Neural cell (in vitro differentiated cells): ENCODE results near the gene WFS1.

Experiments used
- EP300 ChIP-seq: fragments of 450-650 bp; conservative IDR thresholded peaks from 2 replicates; pipeline ENCODE4 v1.6.1; 2014; ENCODE audit warnings: antibody characterized with exemption, mild to moderate bottlenecking, moderate library complexity; ENCODE audit not compliant: poor library complexity, severe bottlenecking
- EZH2 ChIP-seq: fragments of 200-600, 300-800 bp; shearing (Covaris generic), sonication (generic); IDR thresholded peaks from 2 replicates; pipeline ENCODE4 v1.6.1; 2014; ENCODE audit warnings: antibody characterized with exemption, low read length, borderline replicate concordance, mild to moderate bottlenecking; ENCODE audit not compliant: insufficient read depth, poor library complexity, severe bottlenecking
- POLR2AphosphoS5 ChIP-seq: IDR thresholded peaks from 2 replicates; pipeline ENCODE4 v1.6.1; 2012
- RAD21 ChIP-seq: fragments of 450-650 bp; conservative IDR thresholded peaks from 2 replicates; pipeline ENCODE4 v1.6.1; 2014; ENCODE audit warnings: antibody characterized with exemption, mild to moderate bottlenecking, moderate library complexity
- TF ChIP-seq, protein P1 (sequence below): fragments of 450-650 bp; IDR thresholded peaks from 2 replicates; pipeline ENCODE4 v1.5.1; 2014; ENCODE audit warnings: antibody characterized with exemption, mild to moderate bottlenecking, moderate library complexity; ENCODE audit not compliant: poor library complexity, severe bottlenecking

DNA sequence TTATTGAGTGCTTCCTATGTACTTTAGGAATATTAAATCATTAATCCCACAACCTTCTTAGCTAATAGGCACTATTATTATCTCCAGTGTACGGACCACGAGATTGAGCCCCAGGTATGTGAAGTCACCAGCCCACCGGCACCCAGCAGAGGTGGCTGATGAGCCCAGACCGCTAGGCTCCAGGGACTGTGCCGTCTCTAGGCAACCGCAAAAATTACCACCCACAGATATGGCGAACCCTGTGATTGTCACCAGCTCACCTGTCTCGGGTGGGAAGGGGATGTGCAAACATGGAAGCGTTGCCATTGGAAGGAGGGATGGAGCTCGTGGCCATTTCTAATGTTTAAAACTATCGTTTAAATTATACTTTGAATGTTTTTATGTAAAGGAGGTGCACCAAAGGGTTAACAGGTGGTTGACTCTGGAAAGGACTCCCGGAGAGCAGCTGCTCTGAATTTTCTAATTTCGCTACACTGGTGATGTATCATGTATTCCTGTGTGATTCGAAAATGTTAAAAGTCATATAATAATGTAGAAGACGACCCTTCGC lies 48.3 kb upstream of the WFS1 start:
- TF ChIP-seq POLR2AphosphoS5 (peak; percentile 64), EZH2 (no peak), EP300 (peak; percentile 24), RAD21 (no peak)
- TF ChIP-seq, protein P1, sequence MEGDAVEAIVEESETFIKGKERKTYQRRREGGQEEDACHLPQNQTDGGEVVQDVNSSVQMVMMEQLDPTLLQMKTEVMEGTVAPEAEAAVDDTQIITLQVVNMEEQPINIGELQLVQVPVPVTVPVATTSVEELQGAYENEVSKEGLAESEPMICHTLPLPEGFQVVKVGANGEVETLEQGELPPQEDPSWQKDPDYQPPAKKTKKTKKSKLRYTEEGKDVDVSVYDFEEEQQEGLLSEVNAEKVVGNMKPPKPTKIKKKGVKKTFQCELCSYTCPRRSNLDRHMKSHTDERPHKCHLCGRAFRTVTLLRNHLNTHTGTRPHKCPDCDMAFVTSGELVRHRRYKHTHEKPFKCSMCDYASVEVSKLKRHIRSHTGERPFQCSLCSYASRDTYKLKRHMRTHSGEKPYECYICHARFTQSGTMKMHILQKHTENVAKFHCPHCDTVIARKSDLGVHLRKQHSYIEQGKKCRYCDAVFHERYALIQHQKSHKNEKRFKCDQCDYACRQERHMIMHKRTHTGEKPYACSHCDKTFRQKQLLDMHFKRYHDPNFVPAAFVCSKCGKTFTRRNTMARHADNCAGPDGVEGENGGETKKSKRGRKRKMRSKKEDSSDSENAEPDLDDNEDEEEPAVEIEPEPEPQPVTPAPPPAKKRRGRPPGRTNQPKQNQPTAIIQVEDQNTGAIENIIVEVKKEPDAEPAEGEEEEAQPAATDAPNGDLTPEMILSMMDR = no peak
